Hematopoietic multipotent progenitor cell (in vitro differentiated cells): ENCODE data around the gene C7. TPM values are rescaled to one million over a fixed set of nuclear protein-coding genes. Genes with fewer than 3 reads are reported as not detected.
A peak's percentile ranks its signal among the peaks of the same experiment; 100 is the strongest.
"Not testable (repeated sequence)": the region's sequence is repeated elsewhere in the genome, so short reads cannot be mapped to it uniquely, and the experiment has no call there.

ENCODE experiments used
- DNase-seq, 3 donors: peaks; one replicate each; pipeline ENCODE4 v3.0.0-alpha.2; 2011 to 2015; ENCODE audit warnings: low read depth in 2 of 3, low spot score in 2 of 3
- total RNA-seq: library from RNA; depleted of rRNA; stranded (reverse); fragments of >200 nt; gene quantifications from one replicate; pipeline ENCODE4 v1.2.3, GENCODE V29; 2012

Gene C7
- not detected for total RNA-seq

GRCh38 chr5:40909264-40909663, at the start of gene C7:
Gene C7, plus strand, starts transcription at chr5:40909497. Its CDS starts 114 bp downstream, at chr5:40909611.
- no peak for DNase-seq

GRCh38 chr5:40860711-40861110, 48.6 kb upstream of the C7 start:
- no peak for DNase-seq

GRCh38 chr5:40865004-40865403, 44.3 kb upstream of the C7 start:
- not testable (repeated sequence) for DNase-seq

GRCh38 chr5:40866844-40867243, 42.5 kb upstream of the C7 start:
- no peak for DNase-seq

GRCh38 chr5:40869384-40869783, 39.9 kb upstream of the C7 start:
- DNase-seq, result no peak

- DNase-seq, result no peak
These were observed 38.1 kb upstream of the C7 start for GRCh38 chr5:40871177-40871576.

- DNase-seq, result not testable (repeated sequence)
These were observed 37.0 kb upstream of the C7 start for GRCh38 chr5:40872253-40872652.

GRCh38 chr5:40873286-40873880, 35.9 kb upstream of the C7 start:
- DNase-seq, result no peak

GRCh38 chr5:40875958-40876357, 33.3 kb upstream of the C7 start:
- no peak for DNase-seq

- DNase-seq, result no peak
These were observed 31.8 kb upstream of the C7 start for GRCh38 chr5:40877371-40877988.

GRCh38 chr5:40879163-40879942, 29.9 kb upstream of the C7 start:
- peak in 2 of 3 donors; percentile 14 to 49 for DNase-seq

- DNase-seq, result no peak
These were observed 27.0 kb upstream of the C7 start for GRCh38 chr5:40882291-40882690.

- DNase-seq, result not testable (repeated sequence)
These were observed 26.2 kb upstream of the C7 start for GRCh38 chr5:40883051-40883450.

GRCh38 chr5:40895440-40896425, 13.6 kb upstream of the C7 start:
- DNase-seq, result not testable (repeated sequence)

GRCh38 chr5:40904205-40904993, 4.9 kb upstream of the C7 start:
- DNase-seq, result peak in 2 of 3 donors; percentile 18 to 34

- no peak for DNase-seq
These were observed 4.3 kb upstream of the C7 start for GRCh38 chr5:40904994-40905306.

- no peak for DNase-seq
These were observed 2.9 kb upstream of the C7 start for GRCh38 chr5:40906351-40906751.

- DNase-seq, result no peak
These were observed 426 bp downstream of the C7 start for GRCh38 chr5:40909723-40910122.

- DNase-seq, result no peak
These were observed 2.0 kb downstream of the C7 start for GRCh38 chr5:40911266-40911665.

GRCh38 chr5:40914835-40915234, 5.5 kb downstream of the C7 start:
- no peak for DNase-seq
